GM23338 (cell line): Measurements from ENCODE around the gene TAP1. TPM values are rescaled to one million over a fixed set of nuclear protein-coding genes. Genes with fewer than 3 reads are reported as not detected.

ENCODE experiments used
- ATAC-seq: fragments of 200-7000 bp; cut with Tn5 transposase; 3 replicates; pipeline ENCODE4 v1.9.1; 2020
- DNase-seq: peaks from one replicate; pipeline ENCODE4 v3.0.0-alpha.2; 2015; ENCODE audit warnings: low spot score
- H2AFZ ChIP-seq: fragments of 200-600 bp; sonication (generic); 2 replicates; pipeline ENCODE4 v1.8.0; 2016; ENCODE audit warnings: antibody characterized with exemption, mild to moderate bottlenecking, moderate library complexity
- H3F3A ChIP-seq: fragments of 200-600 bp; sonication (generic); replicated peaks from 2 replicates; pipeline ENCODE4 v1.8.0; 2017; ENCODE audit warnings: antibody characterized with exemption, mixed run types, low read depth
- H3K27ac ChIP-seq: fragments of 200-600 bp; sonication (generic); 2 replicates; pipeline ENCODE4 v1.6.1; 2016; ENCODE audit warnings: low read depth
- H3K27me3 ChIP-seq: fragments of 200-600 bp; sonication (generic); 2 replicates; pipeline ENCODE4 v1.8.0; 2016; ENCODE audit warnings: mild to moderate bottlenecking, mixed run types, moderate library complexity; ENCODE audit not compliant: insufficient read depth
- H3K36me3 ChIP-seq: fragments of 200-600 bp; sonication (generic); 2 replicates; pipeline ENCODE4 v1.8.0; 2016; ENCODE audit warnings: mild to moderate bottlenecking; ENCODE audit not compliant: insufficient read depth
- H3K4me1 ChIP-seq: fragments of 200-600 bp; sonication (generic); 2 replicates; pipeline ENCODE4 v1.8.0; 2016; ENCODE audit warnings: mild to moderate bottlenecking, moderate library complexity; ENCODE audit not compliant: insufficient read depth
- H3K4me2 ChIP-seq: fragments of 200-600 bp; sonication (generic); 2 replicates; pipeline ENCODE4 v1.7.1; 2017; ENCODE audit warnings: mixed run types
- H3K4me3 ChIP-seq: fragments of 200-600 bp; sonication (generic); 2 replicates; pipeline ENCODE4 v1.6.1; 2016; ENCODE audit warnings: mixed run types
- H3K79me2 ChIP-seq: fragments of 200-600 bp; sonication (generic); replicated peaks from 2 replicates; pipeline ENCODE4 v1.8.0; 2017; ENCODE audit warnings: mild to moderate bottlenecking; ENCODE audit not compliant: insufficient read depth
- H3K9me2 ChIP-seq: fragments of 200-600 bp; sonication (generic); 2 replicates; pipeline ENCODE4 v1.8.0; 2017; ENCODE audit not compliant: insufficient read depth
- H4K20me1 ChIP-seq: fragments of 200-600 bp; sonication (generic); replicated peaks from 2 replicates; pipeline ENCODE4 v1.8.0; 2017; ENCODE audit warnings: mild to moderate bottlenecking; ENCODE audit not compliant: insufficient read depth
- H3K27ac Mint-ChIP-seq: 2 replicates; pipeline ENCODE4 v1.8.0; 2020; ENCODE audit warnings: inconsistent platforms, mild to moderate bottlenecking, moderate library complexity, mixed read lengths
- H3K27me3 Mint-ChIP-seq: 3 replicates; pipeline ENCODE4 v1.8.0; 2022; ENCODE audit warnings: low read depth, mild to moderate bottlenecking, moderate library complexity, mixed read lengths, inconsistent platforms; ENCODE audit not compliant: insufficient read depth, poor library complexity
- H3K36me3 Mint-ChIP-seq: 3 replicates; pipeline ENCODE4 v1.8.0; 2021; ENCODE audit warnings: low read depth, mild to moderate bottlenecking, inconsistent platforms, moderate library complexity, mixed read lengths
- H3K4me1 Mint-ChIP-seq: 3 replicates; pipeline ENCODE4 v1.8.0; 2020; ENCODE audit warnings: mild to moderate bottlenecking, inconsistent platforms, mixed read lengths
- H3K4me3 Mint-ChIP-seq: 3 replicates; pipeline ENCODE4 v1.8.0; 2021; ENCODE audit warnings: moderate library complexity, mild to moderate bottlenecking, inconsistent platforms, mixed read lengths
- H3K9me3 Mint-ChIP-seq: 3 replicates; pipeline ENCODE4 v1.8.0; 2020; ENCODE audit warnings: moderate library complexity, mild to moderate bottlenecking, inconsistent platforms, mixed read lengths
- CREB1 ChIP-seq: fragments of 250-450 bp; sonication (Bioruptor Pico); IDR thresholded peaks from 2 replicates; pipeline ENCODE4 v1.5.0; 2020; ENCODE audit warnings: low read depth, mild to moderate bottlenecking, moderate library complexity
- CTCF ChIP-seq, 2 experiments: fragments of 200-600 bp in 1 of 2; sonication (generic) in 1 of 2; conservative IDR thresholded peaks; 2 replicates each; pipeline versions ENCODE4 v1.5.1 to v1.6.1; 2016 to 2017; ENCODE audit warnings: antibody characterized with exemption in 2 of 2, low read depth in 2 of 2, mild to moderate bottlenecking in 2 of 2, moderate library complexity in 1 of 2
- NANOG ChIP-seq: IDR thresholded peaks from 2 replicates; pipeline ENCODE4 v1.6.1; 2016; ENCODE audit warnings: antibody characterized with exemption, borderline replicate concordance
- ZNF114 ChIP-seq: fragments of 250-450 bp; sonication (Bioruptor Pico); IDR thresholded peaks from 2 replicates; pipeline ENCODE4 v1.5.0; 2020; ENCODE audit warnings: mild to moderate bottlenecking, moderate library complexity
- polyA plus RNA-seq: library from polyadenylated mRNA; unstranded; fragments of >200 nt; fragmentation: Nextera tagmentation; extraction: Ambion mirVana; gene quantifications from 2 replicates; pipeline ENCODE4 v1.2.1, GENCODE V29; 2016
- total RNA-seq: library from RNA; depleted of rRNA; stranded (reverse); fragments of >200 nt; shearing (Covaris generic); gene quantifications from 2 replicates; pipeline ENCODE4 v1.2.3, GENCODE V29; 2014
- TF ChIP-seq, protein P1 (sequence below): IDR thresholded peaks from 2 replicates; pipeline ENCODE4 v1.6.1; 2016; ENCODE audit warnings: antibody characterized with exemption
- TF ChIP-seq, protein P2 (sequence below): fragments of 250-450 bp; sonication (Bioruptor Pico); IDR thresholded peaks from 2 replicates; pipeline ENCODE4 v1.5.0; 2020; ENCODE audit warnings: mild to moderate bottlenecking, moderate library complexity

TAP1 gene
- total and polyA plus RNA-seq, 2 experiments from 2014 or later, result 13.8 to 22.0 TPM

DNA sequence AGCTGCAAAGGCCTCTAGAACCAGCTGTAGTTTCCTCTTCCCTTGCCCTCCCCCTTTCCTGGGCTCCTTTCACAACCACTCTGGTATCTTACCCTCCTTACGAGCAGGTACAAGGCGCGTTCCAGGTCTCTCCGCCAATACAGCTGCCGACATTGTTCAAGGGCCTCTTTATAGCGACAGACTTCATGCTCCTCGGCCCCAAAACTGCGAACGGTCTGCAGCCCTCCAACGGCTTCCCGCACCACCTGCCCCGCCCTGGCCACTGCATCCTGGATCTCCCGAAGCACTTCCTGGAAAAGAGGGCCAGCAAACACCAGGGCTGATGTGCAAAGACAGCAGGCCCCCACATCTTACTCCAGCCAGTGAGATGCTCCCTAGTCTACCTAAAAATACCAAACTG, 21.0 kb downstream of the TAP1 start (continued):
- TF ChIP-seq CTCF (conservative IDR thresholded peaks at IDR 0.05; ENCODE audit: low read depth in 2 of 2), result no peak
- TF ChIP-seq CREB1, result no peak
- TF ChIP-seq, protein P1, sequence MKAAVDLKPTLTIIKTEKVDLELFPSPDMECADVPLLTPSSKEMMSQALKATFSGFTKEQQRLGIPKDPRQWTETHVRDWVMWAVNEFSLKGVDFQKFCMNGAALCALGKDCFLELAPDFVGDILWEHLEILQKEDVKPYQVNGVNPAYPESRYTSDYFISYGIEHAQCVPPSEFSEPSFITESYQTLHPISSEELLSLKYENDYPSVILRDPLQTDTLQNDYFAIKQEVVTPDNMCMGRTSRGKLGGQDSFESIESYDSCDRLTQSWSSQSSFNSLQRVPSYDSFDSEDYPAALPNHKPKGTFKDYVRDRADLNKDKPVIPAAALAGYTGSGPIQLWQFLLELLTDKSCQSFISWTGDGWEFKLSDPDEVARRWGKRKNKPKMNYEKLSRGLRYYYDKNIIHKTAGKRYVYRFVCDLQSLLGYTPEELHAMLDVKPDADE, result no peak

DNA sequence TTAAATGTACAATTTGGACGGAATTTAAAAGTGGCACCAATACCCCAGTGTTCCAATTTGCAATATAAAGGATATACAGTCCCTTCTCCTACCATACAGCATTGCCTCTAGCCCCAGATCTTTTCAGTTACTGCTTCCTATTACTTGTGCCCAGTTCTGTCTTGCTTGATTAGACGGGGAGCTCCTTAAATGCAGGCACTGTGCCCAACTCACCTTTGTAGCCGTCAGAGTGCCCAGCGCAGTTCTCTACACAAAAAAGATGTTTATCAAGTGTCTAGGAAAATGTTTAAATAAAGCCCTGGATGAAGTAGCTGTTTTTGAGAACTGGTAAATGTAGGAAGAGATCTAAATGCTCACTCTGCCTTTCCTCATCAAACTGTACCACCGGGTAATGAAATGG, 22.6 kb downstream of the TAP1 start:
- no peak overlapping the region for H3K4me2 ChIP-seq
- 0 out of 2 replicates have a peak, but pooled peaks cover 3% of the 10 kb centered on the region for H3K36me3 ChIP-seq
- Mint-ChIP-seq H3K36me3 (peaks cover 9% of the 10 kb centered on the region; the same call in 2 of the 3 replicates), H3K27ac (no peak overlapping the region), H3K9me3 (no peaks in the 10 kb centered on the region), H3K4me1 (peaks cover 9% of the 10 kb centered on the region; the same call in 2 of the 3 replicates), H3K27me3 (no peaks in the 10 kb centered on the region), H3K4me3 (no peak overlapping the region)
- 0 out of 2 replicates have a peak, but pooled peaks cover 6% of the 10 kb centered on the region for H4K20me1 ChIP-seq
- no peaks in the 10 kb centered on the region for H3K9me2 ChIP-seq
- no peaks in the 10 kb centered on the region for H3K4me1 ChIP-seq
- H3K27ac ChIP-seq, result no peak overlapping the region
- ATAC-seq (no peak), DNase-seq (no peak)
- no peaks in the 10 kb centered on the region for H3K79me2 ChIP-seq
- TF ChIP-seq ZNF114 (CRISPR knock-in tag), result no peak
- TF ChIP-seq, protein P1, result no peak
- TF ChIP-seq, protein P2, sequence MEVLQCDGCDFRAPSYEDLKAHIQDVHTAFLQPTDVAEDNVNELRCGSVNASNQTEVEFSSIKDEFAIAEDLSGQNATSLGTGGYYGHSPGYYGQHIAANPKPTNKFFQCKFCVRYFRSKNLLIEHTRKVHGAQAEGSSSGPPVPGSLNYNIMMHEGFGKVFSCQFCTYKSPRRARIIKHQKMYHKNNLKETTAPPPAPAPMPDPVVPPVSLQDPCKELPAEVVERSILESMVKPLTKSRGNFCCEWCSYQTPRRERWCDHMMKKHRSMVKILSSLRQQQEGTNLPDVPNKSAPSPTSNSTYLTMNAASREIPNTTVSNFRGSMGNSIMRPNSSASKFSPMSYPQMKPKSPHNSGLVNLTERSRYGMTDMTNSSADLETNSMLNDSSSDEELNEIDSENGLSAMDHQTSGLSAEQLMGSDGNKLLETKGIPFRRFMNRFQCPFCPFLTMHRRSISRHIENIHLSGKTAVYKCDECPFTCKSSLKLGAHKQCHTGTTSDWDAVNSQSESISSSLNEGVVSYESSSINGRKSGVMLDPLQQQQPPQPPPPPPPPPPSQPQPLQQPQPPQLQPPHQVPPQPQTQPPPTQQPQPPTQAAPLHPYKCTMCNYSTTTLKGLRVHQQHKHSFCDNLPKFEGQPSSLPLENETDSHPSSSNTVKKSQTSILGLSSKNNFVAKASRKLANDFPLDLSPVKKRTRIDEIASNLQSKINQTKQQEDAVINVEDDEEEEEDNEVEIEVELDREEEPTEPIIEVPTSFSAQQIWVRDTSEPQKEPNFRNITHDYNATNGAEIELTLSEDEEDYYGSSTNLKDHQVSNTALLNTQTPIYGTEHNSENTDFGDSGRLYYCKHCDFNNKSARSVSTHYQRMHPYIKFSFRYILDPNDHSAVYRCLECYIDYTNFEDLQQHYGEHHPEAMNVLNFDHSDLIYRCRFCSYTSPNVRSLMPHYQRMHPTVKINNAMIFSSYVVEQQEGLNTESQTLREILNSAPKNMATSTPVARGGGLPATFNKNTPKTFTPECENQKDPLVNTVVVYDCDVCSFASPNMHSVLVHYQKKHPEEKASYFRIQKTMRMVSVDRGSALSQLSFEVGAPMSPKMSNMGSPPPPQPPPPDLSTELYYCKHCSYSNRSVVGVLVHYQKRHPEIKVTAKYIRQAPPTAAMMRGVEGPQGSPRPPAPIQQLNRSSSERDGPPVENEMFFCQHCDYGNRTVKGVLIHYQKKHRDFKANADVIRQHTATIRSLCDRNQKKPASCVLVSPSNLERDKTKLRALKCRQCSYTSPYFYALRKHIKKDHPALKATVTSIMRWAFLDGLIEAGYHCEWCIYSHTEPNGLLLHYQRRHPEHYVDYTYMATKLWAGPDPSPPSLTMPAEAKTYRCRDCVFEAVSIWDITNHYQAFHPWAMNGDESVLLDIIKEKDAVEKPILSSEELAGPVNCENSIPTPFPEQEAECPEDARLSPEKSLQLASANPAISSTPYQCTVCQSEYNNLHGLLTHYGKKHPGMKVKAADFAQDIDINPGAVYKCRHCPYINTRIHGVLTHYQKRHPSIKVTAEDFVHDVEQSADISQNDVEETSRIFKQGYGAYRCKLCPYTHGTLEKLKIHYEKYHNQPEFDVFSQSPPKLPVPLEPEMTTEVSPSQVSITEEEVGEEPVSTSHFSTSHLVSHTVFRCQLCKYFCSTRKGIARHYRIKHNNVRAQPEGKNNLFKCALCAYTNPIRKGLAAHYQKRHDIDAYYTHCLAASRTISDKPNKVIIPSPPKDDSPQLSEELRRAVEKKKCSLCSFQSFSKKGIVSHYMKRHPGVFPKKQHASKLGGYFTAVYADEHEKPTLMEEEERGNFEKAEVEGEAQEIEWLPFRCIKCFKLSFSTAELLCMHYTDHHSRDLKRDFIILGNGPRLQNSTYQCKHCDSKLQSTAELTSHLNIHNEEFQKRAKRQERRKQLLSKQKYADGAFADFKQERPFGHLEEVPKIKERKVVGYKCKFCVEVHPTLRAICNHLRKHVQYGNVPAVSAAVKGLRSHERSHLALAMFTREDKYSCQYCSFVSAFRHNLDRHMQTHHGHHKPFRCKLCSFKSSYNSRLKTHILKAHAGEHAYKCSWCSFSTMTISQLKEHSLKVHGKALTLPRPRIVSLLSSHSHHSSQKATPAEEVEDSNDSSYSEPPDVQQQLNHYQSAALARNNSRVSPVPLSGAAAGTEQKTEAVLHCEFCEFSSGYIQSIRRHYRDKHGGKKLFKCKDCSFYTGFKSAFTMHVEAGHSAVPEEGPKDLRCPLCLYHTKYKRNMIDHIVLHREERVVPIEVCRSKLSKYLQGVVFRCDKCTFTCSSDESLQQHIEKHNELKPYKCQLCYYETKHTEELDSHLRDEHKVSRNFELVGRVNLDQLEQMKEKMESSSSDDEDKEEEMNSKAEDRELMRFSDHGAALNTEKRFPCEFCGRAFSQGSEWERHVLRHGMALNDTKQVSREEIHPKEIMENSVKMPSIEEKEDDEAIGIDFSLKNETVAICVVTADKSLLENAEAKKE (CRISPR knock-in tag), result no peak
- no peak for TF ChIP-seq NANOG
- no peak overlapping the region for H3K4me3 ChIP-seq
- no peak overlapping the region for H2AFZ ChIP-seq
- H3F3A ChIP-seq, result no peaks in the 10 kb centered on the region
- no peaks in the 10 kb centered on the region for H3K27me3 ChIP-seq
